Body of pancreas (tissue), 4 donors: ENCODE results near the gene NSF.
"Not testable (repeated sequence)": the region's sequence is repeated elsewhere in the genome, so short reads cannot be mapped to it uniquely, and the experiment has no call there.

Experiments
- CTCF ChIP-seq, 7 experiments: fragments of 450-650 bp in 4 of 7; fragments of 200-600 bp in 3 of 7; sonication (generic) in 3 of 7; IDR thresholded peaks; one replicate each; pipeline ENCODE4 v1.5.1; 2016 to 2019; ENCODE audit warnings: antibody characterized with exemption in 7 of 7
- POLR2A ChIP-seq, 3 donors: fragments of 450-650 bp; IDR thresholded peaks; one replicate each; pipeline ENCODE4 v1.6.1; 2016; ENCODE audit warnings: antibody characterized with exemption in 3 of 3, mild to moderate bottlenecking in 2 of 3

GRCh38 chr17:46670789-46671188 is 80.3 kb downstream of the NSF start:
- TF ChIP-seq CTCF, POLR2A (IDR thresholded peaks at IDR 0.05): not testable (repeated sequence)
